ENCODE data around the gene SKIL.

GRCh38 chr3:170442947-170443346 lies 85.4 kb downstream of the SKIL start:
- TF ChIP-seq, protein P1, sequence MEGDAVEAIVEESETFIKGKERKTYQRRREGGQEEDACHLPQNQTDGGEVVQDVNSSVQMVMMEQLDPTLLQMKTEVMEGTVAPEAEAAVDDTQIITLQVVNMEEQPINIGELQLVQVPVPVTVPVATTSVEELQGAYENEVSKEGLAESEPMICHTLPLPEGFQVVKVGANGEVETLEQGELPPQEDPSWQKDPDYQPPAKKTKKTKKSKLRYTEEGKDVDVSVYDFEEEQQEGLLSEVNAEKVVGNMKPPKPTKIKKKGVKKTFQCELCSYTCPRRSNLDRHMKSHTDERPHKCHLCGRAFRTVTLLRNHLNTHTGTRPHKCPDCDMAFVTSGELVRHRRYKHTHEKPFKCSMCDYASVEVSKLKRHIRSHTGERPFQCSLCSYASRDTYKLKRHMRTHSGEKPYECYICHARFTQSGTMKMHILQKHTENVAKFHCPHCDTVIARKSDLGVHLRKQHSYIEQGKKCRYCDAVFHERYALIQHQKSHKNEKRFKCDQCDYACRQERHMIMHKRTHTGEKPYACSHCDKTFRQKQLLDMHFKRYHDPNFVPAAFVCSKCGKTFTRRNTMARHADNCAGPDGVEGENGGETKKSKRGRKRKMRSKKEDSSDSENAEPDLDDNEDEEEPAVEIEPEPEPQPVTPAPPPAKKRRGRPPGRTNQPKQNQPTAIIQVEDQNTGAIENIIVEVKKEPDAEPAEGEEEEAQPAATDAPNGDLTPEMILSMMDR (IDR thresholded peaks at IDR 0.05 in 8 of 11, conservative IDR thresholded peaks at IDR 0.05 in 3 of 11): no peak
- no peak for TF ChIP-seq POLR2AphosphoS5 (IDR thresholded peaks at IDR 0.05)
